Stimulated activated naive CD4-positive, alpha-beta T cell (primary cell): ENCODE measurements around the gene SGSH.
"Not testable (repeated sequence)": the region's sequence is repeated elsewhere in the genome, so short reads cannot be mapped to it uniquely, and the experiment has no call there.

Source experiments
- DNase-seq, 6 experiments: peaks; one replicate each; lab custom pipeline; 2025; lab: John Stamatoyannopoulos, UW

The SGSH gene

DNA sequence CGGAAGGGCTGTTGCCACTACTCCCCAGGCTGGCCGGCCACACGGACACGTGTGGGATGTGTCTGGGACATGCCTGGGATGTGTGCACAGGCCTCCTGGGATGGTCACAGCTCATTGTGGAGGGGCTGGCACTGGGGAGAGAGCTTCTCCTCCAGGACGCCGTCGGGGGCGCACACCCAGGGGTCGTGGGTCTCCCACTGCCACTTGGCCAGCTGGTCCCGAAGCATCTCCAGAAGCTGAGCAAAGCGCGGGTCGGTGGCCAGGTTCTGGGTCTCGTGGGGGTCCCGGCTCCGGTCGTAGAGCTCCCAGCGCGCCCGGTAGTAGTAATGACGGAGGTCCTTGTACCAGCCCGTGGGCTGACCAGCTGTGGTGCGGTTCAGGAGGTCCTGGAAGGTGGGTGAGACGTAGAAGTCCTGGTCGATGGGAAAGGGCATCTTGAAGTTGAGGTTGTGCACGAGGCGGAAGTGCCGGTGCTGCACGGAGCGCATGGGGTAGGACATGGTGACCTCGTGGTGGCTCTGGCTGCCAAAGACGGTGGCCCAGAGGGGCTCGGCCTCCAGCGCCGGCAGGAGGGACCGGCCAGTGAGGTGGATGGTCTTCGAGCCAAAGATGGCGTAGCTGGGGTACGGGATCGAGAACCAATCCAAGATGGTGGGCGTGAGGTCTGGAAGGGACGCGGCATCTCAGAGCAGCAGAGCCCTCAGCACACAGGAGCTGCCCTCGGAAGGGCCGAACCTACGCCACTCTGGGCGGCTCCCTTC, 9.6 kb downstream of the SGSH start:
- no peak for DNase-seq

DNA sequence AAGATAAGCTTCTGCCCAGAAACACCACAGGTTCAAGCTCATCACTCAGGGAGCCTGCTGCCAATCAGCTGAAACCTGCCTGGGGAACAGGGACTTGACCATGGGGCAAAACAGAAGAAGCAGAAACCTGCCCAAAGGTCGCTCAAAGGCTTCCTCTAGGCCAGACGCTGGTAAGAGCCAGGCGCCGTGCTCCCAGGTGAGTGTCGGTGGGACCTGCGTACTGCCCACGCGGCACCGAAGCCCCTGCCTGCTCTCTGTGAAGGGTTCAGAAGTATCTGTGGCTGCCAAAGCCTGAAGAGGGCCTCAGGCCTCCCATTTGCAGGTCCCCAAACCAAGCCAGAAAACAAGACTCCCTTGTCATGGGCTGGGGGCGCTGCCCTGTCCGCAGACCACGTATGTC, 10.4 kb downstream of the SGSH start:
- DNase-seq: no peak

DNA sequence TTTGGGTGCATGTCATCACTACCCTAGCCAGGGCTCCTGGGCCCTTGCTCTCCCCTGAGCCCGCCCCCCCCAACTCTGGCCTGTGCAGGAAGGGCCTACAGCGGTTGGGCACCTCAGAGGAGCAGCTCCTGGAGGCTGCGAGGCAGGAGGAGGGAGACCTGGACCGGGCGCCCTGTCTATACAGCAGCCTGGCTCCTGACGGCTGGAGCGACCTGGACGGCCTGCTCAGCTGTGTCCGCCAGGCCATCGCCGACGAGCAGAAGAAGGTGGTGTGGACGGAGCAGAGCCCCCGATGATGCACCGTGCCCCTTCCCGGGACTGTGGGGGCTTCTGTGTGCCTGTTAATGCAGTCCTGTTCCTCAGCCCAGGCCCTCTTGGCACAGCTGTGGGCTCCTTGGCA, 12.1 kb downstream of the SGSH start:
- no peak for DNase-seq

DNA sequence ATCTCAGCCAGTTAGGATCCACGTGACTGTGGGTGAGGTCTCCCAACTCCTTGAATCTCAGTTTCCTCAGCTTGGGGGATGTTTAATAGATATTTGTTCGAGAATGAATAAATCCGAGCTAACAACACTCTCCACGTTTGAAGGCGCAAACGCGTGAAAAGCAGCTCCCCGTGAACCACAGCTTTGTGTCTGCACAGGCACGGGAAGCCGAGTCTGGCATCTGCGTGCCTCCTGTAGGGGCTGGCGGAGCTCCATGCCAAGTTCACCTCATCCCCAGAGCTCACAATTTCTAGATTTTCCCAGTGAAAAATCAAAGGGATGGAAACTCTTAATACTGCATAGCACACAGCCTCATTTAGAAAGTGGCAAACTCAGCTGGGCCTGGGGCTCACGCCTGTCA, 14.3 kb downstream of the SGSH start:
- no peak for DNase-seq

DNA sequence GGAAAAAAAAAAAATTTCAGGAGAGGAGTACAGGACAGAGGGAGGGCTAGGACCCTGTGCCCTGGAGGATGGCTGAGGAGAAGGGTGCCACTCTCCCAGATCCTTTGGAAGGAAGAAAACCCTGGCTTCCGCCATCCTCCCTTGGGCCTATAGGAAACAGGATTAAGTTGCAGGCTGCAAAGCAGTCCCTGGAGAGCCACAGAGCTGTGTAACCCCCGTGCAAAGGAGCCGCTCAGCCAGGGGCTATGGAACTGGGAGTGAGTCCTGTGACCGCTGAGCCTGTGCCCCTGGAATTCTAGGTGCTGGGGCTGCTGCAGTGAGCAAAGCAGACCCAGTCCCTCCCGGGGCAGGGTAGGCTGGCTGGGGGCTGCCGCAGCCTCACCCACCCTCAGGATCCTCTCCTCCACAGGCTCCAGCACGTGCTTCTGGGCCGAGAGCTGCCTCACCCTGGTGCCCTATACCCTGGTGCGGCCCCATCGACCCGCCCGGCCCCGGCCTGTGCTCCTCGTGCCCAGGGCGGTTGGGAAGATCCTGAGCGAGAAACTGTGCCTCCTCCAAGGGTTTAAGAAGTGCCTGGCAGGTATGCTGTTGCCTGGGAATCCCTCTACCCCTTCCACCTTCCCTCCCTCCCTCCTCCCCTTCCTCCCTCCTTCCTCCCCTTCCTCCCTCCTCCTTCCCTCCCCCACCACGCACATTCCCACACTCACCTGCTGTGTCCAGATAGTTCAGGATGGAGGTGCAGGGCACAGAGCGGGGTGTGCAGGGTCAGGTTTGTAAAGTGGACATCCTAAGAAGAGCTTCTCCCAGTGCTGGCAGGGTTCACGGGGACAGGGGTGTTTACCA, 15.3 kb downstream of the SGSH start:
- no peak for DNase-seq

DNA sequence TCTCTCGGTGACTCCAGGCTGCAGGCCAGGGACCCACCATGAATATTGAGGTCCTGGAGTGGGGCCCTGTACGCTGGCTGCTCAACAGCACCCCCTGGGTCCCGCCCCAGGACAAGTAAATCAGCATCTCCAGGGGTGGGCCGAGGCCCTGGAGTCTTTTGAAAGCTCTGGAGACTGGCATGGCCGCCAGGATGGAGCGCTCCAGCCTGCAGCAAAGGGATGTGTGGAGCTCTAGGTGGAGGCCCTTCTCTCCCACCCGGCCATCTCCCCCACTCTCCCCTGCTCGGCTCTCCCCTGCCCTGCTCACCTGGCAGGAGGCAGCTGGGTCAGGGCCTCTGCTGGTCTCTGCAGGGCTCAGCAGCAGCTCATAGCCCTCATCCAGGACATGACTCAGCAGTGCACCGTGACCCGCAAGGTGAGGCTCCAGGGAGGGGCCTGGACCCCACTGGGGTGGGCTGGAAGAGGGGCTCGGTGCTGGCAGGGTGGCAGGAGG, 16.6 kb downstream of the SGSH start:
- no peak for DNase-seq

DNA sequence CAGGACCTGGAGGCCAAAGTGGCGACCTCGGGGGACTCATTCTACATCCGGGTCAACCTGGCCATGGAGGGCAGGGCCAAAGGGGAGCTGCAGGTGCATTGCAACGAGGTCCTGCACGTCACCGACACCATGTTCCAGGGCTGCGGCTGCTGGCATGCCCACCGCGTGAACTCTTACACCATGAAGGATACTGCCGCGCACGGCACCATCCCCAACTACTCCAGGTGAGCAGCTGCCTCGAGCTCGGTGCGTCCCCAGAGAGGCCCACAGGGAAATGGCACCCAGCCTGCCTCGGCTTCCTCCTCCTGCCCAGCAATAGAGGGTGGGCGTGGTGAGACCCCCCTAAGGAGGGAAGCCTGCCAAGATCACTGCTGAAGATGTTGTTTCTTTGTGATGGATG, 17.9 kb downstream of the SGSH start:
- DNase-seq: no peak

DNA sequence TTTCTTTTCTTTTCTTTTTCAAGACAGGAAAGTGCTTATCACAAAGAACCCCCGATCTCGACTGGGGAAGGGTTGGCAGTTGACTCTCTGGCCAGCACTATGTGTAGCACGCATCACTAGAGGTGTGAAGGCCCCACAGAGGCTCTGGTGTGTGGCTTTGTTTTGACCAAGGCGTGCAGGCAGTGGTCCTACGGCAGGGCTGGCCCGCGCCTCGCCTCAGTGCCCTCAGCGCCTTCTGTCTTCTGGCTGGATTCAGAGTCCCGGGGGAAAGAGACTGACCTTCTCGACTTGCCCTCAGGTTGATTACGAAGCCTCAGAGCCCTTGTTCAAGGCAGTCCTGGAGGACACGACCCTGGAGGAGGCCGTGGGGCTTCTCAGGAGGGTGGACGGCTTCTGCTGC, 18.7 kb downstream of the SGSH start:
- DNase-seq: no peak

DNA sequence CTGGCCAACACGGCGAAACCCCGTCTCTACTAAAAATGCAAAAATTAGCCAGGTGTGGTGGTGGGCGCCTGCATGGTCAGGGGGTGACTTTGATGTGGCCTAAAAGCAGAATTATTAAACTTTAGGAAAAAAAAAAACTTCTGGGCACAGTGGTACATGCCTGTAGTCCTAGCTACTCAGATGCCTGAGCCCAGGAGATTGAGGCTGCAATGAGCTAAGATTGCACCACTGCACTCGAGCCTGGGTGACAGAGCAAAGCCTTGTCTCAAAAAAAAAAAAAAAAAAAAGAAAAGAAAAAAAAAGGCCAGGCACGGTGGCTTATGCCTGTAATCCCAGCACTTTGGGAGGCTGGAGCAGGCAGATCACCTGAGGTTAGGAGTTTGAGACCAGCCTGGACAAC, 20.8 kb downstream of the SGSH start:
- not testable (repeated sequence) for DNase-seq

DNA sequence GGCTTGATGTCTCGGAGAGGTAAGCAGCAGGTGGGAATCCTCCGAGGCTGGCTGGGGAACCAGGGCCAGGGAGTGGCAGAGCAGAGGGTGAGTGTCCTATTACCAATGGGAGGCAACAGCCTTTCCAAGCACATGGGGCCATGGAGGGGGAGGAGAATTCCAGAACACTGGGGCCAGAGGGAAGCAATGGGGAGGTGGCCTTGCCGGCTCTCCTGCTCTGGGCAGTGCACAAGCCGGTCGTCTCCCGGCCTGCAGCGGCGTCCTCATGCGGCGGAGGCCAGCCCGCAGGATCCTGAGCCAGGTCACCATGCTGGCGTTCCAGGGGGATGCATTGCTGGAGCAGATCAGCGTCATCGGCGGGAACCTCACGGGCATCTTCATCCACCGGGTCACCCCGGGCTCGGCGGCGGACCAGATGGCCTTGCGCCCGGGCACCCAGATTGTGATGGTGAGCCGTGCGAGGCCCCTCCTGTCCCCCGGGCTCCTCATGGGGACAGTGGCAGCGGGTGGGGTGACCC, 21.9 kb downstream of the SGSH start:
- DNase-seq: no peak

DNA sequence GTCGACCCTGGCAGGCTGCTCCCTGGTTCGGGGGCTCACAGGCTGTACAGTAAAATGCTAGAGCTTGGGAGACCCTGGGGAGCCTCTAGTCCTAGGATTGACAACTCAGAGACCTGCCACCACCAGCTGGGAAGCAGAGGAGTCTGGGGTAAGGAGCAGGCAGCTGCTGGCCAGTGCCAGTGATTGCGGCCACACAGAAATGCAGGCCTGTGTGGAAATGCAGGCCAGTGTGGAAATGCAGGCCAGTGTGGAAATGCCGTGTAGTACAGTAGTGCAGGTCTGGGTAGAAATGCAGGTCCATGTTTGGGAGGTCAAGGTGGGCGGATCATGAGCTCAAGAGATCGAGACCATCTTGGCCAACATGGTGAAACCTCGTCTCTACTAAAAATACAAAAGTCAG, 23.5 kb downstream of the SGSH start:
- no peak for DNase-seq

DNA sequence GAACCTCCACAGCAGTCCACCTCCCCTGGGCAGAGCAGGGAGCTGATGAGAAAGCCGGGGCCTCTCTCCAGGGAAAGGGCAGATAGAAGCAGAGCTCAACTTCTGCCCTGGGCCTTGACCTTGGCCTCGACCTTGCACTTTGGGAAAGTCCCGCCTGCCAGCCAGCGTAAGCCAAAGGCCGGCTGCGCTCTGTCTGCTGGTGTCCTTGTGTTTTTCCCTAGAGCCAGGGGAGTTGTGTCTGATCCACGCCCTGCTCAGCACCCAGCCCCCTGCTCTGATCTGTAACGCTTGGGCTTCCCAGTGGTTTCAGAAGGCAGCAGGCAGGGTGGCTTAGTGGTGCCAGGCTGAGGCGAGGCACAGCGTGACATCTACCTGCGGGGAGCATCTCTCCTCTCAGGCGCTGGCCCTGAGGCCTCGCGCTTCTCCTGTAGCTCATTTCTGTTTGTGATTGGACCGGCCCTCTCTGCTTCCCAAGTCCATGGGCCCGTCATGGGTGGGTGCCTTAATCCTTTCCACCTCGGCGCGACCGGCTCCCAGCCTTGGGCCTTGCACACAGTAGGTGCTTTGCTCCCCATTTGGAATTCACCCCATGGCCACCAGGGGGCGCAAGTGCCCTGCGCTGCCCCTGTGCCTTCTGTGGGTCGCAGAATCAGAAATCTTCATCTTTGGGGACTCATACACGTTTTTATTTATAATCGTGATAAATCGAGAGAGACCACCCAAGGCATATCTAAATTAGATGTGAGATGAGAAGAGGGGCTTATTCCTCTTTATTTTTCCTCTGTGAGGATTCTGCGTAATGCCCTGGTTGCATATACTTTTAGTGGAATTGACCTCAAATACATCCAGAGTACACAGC, 24.2 kb downstream of the SGSH start:
- peak; percentile 12 to 68 (median 49) for DNase-seq

DNA sequence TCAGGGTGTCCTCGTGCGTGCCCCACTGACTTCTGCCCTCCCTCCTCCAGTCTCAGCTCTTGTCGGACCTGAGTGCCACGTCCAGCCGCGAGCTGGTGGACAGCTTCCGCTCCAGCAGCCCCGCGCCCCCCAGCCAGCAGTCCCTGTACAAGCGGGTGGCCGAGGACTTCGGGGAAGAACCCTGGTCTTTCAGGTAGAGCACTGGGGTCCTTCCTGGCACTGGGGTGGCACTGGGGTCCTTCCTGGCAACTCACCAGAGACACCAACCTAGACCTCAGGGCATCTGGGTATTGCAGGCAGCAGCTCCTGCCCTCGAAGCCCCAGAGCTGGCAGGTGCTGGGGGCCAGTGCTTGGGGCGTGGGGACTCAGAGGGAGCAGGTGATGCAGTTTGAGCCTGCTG, 25.0 kb downstream of the SGSH start:
- DNase-seq: no peak

DNA sequence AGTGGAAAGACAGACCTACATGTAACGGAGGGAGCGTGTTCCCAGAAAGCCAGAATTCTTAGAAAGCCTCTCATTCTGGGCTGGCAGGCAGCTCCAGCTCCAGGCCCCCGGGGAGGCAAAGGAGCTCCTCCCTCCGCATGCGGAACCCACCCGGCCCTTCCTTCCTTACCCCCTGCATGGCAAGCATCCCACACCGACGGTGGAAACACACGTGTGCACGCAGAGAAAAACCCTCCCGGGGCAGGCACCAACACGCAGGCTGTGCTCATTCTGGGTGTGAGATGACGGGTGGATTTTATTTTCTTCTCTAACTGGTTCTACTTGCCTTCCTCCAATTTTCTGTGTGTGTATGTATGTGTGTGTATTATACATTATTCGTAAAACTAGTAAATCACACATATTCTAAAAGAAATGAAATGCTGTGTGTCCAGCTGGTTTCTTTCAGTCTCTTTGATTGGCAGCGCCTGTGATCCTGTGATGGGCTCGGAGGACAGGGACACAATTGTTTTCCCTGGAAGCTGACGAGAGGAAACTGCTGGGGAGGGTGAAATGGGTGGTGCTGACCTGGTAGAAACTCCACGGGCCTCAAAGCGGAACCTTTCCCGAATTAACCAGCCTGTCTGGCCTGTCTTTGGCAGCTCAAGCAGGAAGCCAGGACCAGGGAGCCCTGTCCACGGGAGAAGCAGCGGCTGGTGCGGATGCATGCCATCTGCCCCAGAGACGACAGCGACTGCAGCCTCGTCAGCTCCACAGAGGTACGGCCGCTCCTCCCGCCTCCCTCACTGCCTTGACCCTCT, 28.1 kb downstream of the SGSH start:
- no peak for DNase-seq

DNA sequence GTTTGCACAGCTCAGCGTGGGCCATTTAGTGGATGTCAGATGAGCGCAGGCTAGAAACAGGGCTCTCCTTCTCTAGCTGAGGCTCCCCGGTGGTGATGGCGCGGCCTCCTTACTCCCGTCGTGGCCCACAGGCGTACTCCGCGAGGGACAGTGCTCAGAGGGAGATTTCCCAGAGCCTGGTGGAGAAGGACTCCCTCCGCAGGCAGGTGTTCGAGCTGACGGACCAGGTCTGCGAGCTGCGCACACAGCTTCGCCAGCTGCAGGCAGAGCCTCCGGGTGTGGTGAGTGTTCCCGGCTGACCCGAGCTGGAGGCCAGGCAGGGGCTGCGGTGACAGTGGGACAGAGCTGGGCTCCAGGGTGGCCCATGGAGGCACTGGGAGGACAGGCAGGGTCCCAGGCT, 28.9 kb downstream of the SGSH start:
- DNase-seq: no peak

DNA sequence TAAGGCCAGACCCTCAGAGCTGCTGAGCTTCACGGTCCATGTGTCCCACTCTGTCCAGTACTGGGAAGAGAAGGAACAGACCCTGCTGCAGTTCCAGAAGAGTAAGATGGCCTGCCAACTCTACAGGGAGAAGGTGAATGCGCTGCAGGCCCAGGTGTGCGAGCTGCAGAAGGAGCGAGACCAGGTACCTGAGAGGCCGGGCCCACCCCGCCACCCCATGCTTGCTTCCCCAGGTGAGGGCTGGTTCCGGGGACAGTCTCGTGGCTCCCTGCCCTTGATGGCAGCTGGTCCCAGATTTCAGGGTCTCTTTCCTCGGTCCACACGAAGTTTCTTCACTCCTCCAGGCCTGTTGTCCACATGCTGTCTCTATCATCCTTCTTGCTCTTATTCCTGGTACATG, 29.4 kb downstream of the SGSH start:
- DNase-seq: no peak

DNA sequence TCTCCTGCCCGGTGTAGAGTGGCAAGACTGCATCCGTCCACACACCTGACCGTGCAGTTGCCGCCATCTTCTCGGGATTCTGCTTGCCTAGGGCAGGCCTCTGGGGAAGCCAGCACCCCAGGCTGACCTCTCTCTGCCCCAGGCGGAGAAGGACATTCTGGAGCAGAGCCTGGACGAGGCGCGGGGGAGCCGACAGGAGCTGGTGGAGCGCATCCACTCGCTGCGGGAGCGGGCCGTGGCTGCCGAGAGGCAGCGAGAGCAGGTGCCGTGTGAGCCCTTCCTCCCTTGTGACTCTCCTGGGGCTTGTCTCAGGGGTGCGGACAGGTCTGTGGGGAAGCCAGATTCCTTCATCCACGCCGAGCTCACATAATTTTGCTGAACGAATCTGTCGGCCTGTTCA, 30.5 kb downstream of the SGSH start:
- DNase-seq: no peak

DNA sequence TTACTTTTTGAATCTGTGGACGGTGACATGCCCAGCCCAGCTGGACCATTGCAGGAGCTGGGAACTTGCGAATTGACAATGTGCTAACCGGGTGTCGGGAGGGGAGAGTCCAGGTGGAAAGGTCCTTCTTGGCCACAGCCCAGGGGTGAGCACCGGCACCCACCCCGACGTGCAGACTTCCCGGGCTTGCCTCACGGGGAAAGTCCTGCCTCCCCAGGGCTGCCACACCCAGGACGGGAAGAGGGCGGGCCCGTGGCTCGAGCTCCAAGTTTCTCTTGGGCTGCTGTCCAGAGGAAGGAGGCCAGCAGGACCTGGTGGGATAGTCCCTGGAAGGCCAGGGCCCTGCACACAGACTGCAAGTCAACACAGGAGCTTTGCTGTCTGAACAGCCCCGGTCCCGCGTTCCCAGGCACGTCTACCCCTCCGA, 32.6 kb downstream of the SGSH start:
- DNase-seq: no peak

DNA sequence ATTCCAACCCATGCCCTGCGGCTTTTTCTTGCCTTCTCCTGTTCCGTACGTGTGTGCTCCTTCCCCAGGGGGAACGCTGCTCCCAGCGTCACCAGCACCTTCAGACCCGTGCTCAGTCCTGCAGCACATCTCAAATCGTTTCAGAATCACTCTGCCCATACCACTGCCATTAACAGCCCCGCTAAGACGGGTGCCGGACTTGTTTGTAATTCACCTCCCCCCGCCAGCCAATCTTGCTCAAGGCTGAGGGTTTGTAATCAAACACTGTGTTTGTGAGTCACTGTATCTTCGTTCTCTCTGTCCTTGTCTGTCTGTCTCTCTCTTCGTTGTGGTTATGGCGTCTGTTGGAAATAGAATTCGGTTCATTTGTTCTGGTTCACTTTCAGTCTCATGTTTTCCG, 33.0 kb downstream of the SGSH start:
- no peak for DNase-seq

DNA sequence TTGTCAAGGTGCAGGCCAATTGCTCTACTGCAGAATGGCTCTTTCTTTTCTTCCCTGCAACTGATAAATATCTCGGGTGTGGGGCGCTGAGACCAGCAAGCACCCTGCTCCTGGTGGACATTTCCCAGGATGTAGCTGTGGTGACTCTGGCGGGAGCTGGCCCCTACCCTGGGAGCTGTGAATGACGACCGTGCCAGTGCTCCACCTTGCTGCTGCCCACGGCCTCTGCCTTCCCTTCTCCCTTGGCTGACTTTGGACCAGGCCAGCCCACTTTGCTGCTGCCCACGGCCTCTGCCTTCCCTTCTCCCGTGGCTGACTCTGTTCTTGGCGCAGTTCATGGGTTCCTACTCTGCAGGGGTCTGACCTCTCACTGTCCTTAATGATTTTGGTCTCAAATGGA, 34.2 kb downstream of the SGSH start:
- no peak for DNase-seq

DNA sequence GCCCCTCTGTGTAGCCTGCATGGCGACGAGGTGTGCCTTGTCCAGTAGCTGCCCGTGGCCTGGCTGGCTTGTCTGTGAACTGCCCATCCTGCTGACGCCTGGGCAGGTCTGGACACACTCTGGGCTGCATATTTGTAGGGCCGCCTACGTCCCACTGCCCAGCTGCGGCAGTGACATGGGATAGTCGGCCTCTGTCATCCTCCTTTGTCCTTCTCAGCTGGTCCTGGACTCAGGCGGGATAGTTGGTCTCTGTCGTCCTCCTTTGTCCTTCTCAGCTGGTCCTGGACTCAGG, 35.8 kb downstream of the SGSH start:
- DNase-seq: no peak
